ENCODE data around the gene AGAP1. TPM values are rescaled to one million over a fixed set of nuclear protein-coding genes. Genes with fewer than 3 reads are reported as not detected.

Gene AGAP1
- total and polyA plus RNA-seq, 2 donors from 2014 or later = 8.1 to 44.5 TPM

DNA sequence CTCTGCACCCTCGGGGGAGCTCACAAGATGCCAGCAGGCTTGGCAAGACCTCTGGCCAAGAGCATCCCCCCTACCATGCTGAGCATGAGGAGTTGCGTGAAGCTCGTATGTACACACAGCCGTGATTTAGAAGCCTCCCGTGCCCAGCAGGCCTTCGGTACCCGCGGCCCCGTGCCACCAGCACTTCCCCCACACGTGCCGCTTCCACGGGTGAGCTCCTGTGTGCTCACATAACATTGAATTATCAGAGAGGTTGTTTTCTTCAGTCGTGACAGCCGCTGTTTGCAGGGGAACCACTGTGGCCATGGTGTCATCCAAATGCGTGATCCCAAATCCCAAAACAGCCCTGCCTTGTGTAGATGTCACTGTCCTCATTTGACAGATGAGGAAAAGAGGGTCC, 621.1 kb downstream of the AGAP1 start:
- FAIRE-seq (no peak), DNase-seq (no peak)
- H3K4me3 ChIP-seq (ENCODE audit: low read length in 3 of 3) = no peak overlapping the region
- no peaks in the 10 kb centered on the region for H3K4me1 ChIP-seq (ENCODE audit: control insufficient read depth in 2 of 3, insufficient read depth in 2 of 3, low read depth in 1 of 3, low read length in 3 of 3)
- TF ChIP-seq, protein P1, sequence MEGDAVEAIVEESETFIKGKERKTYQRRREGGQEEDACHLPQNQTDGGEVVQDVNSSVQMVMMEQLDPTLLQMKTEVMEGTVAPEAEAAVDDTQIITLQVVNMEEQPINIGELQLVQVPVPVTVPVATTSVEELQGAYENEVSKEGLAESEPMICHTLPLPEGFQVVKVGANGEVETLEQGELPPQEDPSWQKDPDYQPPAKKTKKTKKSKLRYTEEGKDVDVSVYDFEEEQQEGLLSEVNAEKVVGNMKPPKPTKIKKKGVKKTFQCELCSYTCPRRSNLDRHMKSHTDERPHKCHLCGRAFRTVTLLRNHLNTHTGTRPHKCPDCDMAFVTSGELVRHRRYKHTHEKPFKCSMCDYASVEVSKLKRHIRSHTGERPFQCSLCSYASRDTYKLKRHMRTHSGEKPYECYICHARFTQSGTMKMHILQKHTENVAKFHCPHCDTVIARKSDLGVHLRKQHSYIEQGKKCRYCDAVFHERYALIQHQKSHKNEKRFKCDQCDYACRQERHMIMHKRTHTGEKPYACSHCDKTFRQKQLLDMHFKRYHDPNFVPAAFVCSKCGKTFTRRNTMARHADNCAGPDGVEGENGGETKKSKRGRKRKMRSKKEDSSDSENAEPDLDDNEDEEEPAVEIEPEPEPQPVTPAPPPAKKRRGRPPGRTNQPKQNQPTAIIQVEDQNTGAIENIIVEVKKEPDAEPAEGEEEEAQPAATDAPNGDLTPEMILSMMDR (IDR thresholded peaks at IDR 0.05; ENCODE audit: borderline replicate concordance, extremely low read depth, insufficient read depth) = no peak
- H3K9ac ChIP-seq (ENCODE audit: low read length in 3 of 3) = no peak overlapping the region
- no peak overlapping the region for H3K27ac ChIP-seq (ENCODE audit: low read depth in 2 of 2, low read length in 2 of 2)
- no peaks in the 10 kb centered on the region for H3K36me3 ChIP-seq (ENCODE audit: control insufficient read depth in 2 of 3, insufficient read depth in 3 of 3, low read length in 3 of 3)
- H3K27me3 ChIP-seq (ENCODE audit: control insufficient read depth, insufficient read depth, low read length) = no peaks in the 10 kb centered on the region
- intact Hi-C loops (cut with DNase I) = no loop called here
- no peaks in the 10 kb centered on the region for H3K9me3 ChIP-seq (ENCODE audit: control insufficient read depth in 2 of 3, insufficient read depth in 1 of 3, low read length in 3 of 3)

DNA sequence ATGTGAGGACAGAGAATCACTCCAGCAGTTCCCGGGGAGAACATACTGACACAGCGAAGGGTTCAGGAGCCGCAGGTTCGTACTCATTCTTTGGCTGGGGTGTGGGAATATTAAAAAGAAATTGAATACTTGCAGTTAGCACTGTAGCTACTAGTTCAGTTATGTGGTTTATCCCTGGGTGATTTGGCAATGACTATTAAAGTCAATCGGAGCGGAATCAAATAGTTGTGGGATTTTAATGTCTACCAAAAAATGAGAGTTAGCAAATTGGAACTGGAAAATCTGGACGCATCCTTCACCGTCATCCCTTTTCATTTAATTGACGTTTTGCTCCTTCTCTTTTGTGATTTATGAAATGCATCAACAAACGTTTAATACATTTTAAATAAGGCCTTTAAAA, 623.6 kb downstream of the AGAP1 start:
- TF ChIP-seq, protein P1 (IDR thresholded peaks at IDR 0.05; ENCODE audit: borderline replicate concordance, extremely low read depth, insufficient read depth) = no peak
- DNase-seq = no peak
- H3K27ac ChIP-seq (ENCODE audit: low read depth in 2 of 2, low read length in 2 of 2) = no peak overlapping the region
- H3K4me1 ChIP-seq (ENCODE audit: control insufficient read depth in 2 of 3, insufficient read depth in 2 of 3, low read depth in 1 of 3, low read length in 3 of 3) = no peaks in the 10 kb centered on the region
- intact Hi-C loops (cut with DNase I) = no loop called here
- H3K4me3 ChIP-seq (ENCODE audit: low read length in 3 of 3) = no peak overlapping the region
- no peaks in the 10 kb centered on the region for H3K36me3 ChIP-seq (ENCODE audit: control insufficient read depth in 2 of 3, insufficient read depth in 3 of 3, low read length in 3 of 3)
- H3K27me3 ChIP-seq (ENCODE audit: control insufficient read depth, insufficient read depth, low read length) = no peaks in the 10 kb centered on the region
- H3K9ac ChIP-seq (ENCODE audit: low read length in 3 of 3) = no peak overlapping the region
- no peak for FAIRE-seq
- no peaks in the 10 kb centered on the region for H3K9me3 ChIP-seq (ENCODE audit: control insufficient read depth in 2 of 3, insufficient read depth in 1 of 3, low read length in 3 of 3)

DNA sequence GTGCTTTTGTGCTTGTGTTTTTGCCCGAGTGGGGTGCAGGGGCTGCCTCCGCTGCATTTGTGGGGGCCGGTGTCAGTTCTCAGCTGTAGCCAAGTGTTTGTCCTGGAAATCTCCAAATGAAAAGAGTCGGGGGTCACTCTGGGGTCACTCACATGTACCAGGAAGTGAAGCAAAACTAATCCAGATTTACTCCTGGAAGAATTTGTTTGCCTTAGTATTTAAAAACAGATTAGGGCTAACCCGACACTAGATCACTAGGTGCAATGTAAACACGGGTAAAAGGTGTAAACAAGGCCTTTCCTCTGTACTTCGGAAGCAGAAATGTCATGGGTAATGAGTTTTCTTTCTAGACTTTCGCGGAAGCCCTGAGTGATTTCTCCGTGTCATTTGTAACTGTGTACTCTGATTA, 624.0 kb downstream of the AGAP1 start:
- Histone ChIP-seq H3K9ac (ENCODE audit: low read length in 3 of 3) (no peak overlapping the region), H3K4me1 (ENCODE audit: control insufficient read depth in 2 of 3, insufficient read depth in 2 of 3, low read depth in 1 of 3, low read length in 3 of 3) (no peaks in the 10 kb centered on the region), H3K27ac (ENCODE audit: low read depth in 2 of 2, low read length in 2 of 2) (no peak overlapping the region), H3K36me3 (ENCODE audit: control insufficient read depth in 2 of 3, insufficient read depth in 3 of 3, low read length in 3 of 3) (no peaks in the 10 kb centered on the region), H3K4me3 (ENCODE audit: low read length in 3 of 3) (no peak overlapping the region), H3K9me3 (ENCODE audit: control insufficient read depth in 2 of 3, insufficient read depth in 1 of 3, low read length in 3 of 3) (no peaks in the 10 kb centered on the region), H3K27me3 (ENCODE audit: control insufficient read depth, insufficient read depth, low read length) (no peaks in the 10 kb centered on the region)
- FAIRE-seq = no peak
- intact Hi-C loops (cut with DNase I) = no loop called here
- DNase-seq = peak in 3 of 5 donors; percentile 45 to 60 (median 57)
- TF ChIP-seq, protein P1 (IDR thresholded peaks at IDR 0.05; ENCODE audit: borderline replicate concordance, extremely low read depth, insufficient read depth) = no peak

DNA sequence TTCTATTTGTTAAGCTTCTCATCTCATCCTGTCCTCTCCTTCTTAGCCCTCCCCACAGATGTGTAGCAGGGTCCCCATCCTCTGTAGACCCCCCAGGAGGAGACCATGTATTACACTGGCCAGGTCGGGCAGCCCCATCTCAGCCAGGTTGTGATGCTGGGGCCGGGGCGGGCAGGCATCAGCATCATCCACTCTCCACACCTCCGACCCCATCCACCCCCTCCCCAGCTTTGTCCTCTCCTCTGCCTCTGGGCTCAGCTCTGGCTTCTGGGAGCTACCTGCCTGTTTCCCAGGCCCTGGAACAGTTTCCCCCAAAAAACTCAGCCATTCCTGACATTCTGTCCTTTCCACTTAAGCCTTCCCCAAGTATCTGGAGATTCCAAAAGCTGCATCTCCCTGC, 625.2 kb downstream of the AGAP1 start:
- Histone ChIP-seq H3K27me3 (ENCODE audit: control insufficient read depth, insufficient read depth, low read length) (no peaks in the 10 kb centered on the region), H3K9me3 (ENCODE audit: control insufficient read depth in 2 of 3, insufficient read depth in 1 of 3, low read length in 3 of 3) (no peaks in the 10 kb centered on the region), H3K27ac (ENCODE audit: low read depth in 2 of 2, low read length in 2 of 2) (no peak overlapping the region), H3K36me3 (ENCODE audit: control insufficient read depth in 2 of 3, insufficient read depth in 3 of 3, low read length in 3 of 3) (no peaks in the 10 kb centered on the region), H3K4me1 (ENCODE audit: control insufficient read depth in 2 of 3, insufficient read depth in 2 of 3, low read depth in 1 of 3, low read length in 3 of 3) (no peaks in the 10 kb centered on the region), H3K4me3 (ENCODE audit: low read length in 3 of 3) (no peak overlapping the region), H3K9ac (ENCODE audit: low read length in 3 of 3) (no peak overlapping the region)
- intact Hi-C loops (cut with DNase I) = no loop called here
- DNase-seq = no peak
- TF ChIP-seq, protein P1 (IDR thresholded peaks at IDR 0.05; ENCODE audit: borderline replicate concordance, extremely low read depth, insufficient read depth) = no peak
- FAIRE-seq = no peak

Data from kidney (tissue), 14 donors.